ENCODE measurements around the gene USH1C.

USH1C gene

DNA sequence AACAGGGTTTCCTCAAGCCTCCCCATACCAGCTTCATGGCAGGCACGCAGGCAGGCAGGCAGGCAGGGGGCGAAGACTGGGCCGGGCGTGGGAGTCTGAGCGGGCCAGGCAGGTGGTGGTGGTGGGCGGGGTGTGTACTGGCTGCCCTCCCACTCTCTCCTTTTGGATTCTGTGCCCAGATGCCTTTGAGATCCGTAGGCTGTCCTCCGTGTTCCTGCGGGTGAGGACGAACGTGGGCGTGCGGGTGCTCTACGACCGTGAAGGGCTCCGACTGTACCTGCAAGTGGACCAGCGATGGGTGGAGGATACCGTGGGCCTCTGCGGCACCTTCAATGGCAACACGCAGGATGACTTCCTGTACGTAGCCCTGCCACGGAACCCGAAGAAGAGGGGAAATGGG lies 25.8 kb upstream of the USH1C start:
- DNase-seq (ENCODE audit: low read depth): no peak

DNA sequence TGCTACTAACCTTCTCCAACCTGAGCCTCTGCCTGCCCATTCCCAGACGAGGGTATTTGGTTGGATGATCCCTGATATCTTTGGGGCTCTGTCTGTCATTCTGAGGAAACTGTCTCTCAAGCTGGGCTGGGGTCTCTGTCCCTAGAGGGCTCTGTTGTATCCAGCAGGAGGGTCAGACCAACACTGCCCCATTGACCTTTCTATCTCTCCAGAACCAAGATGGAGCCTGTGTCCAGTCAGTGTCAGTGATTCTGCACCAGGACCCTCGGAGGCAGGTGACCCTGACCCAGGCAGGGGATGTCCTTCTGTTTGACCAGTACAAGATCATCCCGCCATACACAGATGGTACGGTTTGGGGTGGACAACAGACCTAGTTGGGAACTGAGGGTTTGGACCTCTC lies 24.7 kb upstream of the USH1C start:
- DNase-seq (ENCODE audit: low read depth): no peak

DNA sequence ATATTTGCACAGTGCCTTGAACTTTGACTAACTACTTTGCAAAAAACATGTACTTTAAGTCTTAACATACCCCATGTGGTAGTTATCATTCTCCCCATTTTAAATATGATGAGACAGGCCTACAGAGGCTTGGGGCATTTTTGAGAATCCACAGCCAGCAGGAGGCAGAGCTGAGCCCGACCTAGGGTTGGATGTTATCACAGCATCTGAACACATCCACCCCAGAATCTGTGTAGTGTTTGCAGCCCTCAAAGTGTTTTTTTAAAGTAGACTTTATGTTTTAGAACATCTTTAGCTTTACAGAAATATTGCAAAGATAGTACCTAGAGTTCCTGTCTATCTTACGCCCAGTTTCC lies 20.4 kb upstream of the USH1C start:
- no peak for DNase-seq (ENCODE audit: low read depth)

DNA sequence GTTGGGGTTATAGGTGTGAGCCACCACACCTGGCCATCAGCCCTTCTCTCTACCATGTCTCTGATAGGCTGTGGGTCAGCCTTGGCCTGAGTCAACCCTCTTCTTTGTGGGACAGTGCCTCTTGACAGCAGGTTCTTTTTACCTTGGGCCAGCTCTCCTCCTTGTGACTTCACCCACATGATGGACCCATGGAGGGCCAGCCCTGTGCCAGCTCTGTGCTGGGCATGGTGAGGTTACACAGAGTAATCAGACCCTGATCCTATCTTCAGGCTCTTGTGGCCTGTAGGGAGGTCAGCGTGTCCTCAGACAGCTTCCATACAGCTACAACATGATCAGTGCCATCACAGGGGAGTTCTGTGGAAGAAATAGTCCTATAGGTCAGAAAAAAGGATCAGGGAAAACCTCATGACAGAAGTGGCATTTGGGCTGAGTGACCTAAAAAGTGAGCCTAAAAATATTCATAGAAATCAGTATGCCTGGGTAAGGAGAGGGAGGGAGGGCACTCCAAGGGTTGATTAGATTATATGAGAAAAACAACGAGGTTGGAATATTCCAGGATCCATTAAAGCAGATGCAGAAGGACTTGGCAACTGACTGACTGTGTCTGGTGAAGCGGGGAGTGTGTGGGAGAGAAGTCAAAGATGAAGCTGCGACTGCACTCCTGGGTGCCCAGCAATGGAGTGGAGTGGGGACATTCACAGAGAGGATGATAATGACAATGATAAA lies 19.9 kb upstream of the USH1C start:
- no peak for DNase-seq (ENCODE audit: low read depth)

DNA sequence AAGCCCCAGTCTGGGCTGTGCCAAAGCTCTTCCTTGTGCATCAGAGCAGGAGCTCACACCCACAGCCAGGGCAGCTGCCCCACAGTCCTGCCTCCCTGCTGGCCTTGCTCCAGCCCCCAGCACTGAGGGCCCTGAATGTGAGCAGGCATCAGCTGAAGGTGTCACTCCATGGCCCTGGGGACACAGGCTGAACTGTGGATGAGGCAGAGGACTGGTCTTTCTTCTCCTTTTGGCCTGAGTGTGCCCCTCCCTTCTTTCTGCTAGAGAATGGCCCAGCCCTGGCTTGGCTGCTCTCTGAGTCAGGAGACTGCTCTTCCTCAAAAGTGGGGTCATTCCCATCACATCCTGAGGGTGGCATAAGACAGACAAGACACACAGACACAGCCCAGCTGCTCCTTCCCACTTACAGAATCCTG lies 19.0 kb upstream of the USH1C start:
- no peak for DNase-seq (ENCODE audit: low read depth)

DNA sequence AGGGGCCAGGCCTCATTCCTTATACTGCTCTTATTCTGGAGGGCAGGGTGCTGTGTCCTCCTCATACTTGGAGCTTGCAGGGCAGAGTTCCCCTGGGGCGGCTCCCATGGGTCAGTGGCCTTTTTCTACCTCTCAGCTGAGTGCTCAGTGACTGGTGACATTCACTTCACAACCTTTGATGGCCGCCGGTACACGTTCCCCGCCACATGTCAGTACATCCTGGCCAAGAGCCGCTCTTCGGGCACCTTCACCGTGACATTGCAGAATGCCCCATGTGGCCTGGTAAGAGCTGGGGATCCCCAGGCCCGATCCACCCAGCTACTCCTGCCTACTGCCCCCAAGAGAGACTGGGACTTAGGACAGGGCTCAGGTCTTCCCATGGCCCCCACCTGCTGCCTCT lies 17.3 kb upstream of the USH1C start:
- no peak for DNase-seq (ENCODE audit: low read depth)

DNA sequence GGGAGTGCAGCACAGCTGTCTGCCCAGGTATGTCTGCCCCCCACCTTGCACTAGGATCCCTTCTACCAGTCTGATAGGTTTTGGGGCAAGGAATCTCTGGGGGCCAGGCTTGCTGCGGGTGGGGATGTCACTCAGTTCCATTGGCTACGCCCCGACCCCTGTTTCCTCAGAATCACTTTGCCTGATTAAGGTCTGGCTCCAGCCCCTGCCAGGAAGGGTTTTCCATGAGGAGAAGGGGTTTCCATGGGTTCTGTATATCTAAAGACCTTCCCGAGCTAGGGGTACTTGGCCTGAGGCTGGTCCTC lies 16.8 kb upstream of the USH1C start:
- no peak for DNase-seq (ENCODE audit: low read depth)

DNA sequence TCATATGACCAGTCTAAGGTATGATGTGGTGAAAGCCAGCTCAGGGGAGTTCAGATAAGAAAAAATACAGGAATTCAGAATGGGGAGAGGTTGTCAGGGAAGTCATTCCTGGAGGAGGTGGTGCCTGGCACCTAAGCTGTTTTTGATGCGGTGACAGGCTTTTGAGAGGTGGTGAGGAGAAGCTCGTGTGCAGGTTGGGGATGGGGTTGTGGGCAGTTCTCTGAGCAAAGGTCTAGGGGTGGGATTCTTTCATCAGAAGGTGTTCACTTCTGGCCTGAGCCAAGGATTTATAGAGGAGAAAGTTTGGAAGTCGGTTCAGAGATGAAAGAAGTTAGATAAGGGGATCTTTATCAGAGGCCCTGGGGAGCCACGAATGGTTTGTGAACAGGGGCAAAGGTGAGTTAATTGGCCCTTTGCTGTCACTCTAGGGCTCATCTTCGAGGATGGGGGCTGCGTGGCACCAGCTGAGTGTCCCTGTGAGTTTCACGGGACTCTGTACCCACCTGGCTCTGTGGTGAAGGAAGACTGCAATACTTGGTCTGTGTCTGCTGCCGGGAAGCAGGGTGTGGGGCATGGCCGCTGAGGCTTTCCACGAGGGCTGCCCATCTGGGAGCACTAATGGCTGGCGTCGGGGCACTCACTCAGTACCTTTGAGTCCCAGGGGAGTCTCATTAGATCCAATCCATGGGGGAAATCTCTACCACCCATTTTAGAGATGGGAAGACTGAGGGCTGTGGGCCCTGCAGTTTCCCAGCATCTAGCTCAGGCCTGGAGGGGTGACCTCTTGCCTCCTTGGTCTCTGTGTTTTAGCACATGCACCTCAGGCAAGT lies 16.3 kb upstream of the USH1C start:
- DNase-seq (ENCODE audit: low read depth): no peak

DNA sequence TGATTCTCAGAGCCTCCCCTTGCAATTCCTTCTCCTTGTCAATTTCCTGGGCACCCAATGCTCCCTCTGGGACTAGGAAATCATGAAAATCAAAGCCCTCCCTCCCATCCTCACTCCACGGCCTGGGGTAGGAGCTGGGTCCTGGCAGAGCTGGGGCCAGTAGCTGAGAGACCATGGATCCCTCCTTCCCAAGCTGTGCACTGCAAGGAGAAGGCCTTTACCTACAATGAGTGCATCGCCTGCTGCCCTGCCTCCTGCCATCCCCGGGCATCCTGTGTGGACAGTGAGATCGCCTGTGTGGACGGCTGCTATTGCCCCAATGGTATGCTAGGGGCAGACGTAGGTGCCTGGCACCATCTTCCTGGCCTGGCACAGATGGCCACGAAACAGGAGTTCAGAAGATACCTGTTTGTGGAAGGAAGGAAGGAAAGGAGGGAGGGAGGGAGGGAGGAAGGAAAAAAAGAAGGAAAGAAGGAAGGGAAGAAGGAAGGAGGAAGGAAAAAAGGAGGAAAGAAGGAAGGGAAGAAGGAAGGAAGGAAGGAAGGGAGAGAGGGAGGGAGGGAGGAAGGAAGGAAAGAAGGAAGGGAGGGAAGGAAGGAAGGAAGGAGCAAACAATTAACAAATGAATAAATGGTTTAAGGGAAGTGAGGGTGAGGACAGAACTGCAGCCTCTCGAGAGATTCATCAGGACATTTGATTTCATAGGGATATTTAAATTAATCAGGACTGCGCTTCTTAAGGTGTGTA lies 15.3 kb upstream of the USH1C start:
- DNase-seq (ENCODE audit: low read depth): no peak

DNA sequence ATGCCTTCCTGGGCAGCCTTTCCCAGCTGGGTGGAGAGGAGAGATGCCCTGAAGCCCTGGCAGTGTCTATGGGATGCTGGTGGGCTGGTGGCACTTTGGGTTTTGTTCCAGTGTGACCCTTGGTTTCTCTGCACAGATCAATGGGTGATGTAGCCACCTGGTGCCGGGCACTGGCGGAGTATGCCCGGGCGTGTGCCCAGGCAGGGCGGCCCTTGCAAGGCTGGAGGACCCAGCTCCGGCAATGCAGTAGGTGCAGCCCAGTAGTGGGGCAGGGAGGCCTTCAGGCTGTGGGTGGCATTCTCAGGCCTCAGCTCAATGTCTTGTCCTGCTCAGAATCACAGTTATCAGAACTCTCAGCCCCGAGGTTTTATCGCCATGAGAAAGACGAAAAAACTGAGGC lies 14.7 kb upstream of the USH1C start:
- DNase-seq (ENCODE audit: low read depth): no peak

DNA sequence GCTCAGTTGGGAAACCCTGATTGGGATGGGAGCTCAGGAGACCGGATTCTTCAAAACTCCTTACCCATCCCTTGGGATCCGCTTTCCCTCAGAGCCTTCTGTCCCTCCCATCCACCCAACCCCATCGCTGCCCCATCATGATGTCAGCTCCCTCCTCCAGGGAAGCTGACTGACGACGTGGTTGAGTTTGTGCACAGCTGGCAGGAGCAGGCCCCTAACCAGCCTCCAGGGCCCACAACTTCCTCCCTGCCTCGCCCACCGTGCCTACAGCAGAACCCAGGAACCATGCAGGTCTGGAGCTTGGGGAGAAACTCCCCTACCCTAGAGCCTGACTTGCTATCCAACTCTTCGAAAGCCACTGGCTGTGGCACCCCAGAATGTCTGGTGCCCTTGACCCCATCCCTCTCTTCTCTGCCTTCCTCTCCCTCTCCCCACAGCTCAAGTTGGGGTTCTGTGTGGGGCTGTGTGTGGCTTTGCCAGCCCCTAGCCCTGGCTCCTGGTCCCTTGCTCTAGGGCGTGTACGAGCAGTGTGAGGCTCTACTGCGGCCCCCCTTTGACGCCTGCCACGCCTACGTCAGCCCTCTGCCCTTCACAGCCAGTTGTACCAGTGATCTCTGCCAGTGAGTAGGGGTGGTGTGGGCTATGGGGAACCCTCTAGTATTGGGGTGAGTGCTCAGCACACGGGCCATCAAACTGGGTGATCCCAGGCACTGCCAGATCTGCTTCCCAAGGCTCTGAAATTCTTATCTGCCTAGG lies 14.0 kb upstream of the USH1C start:
- DNase-seq (ENCODE audit: low read depth): no peak

DNA sequence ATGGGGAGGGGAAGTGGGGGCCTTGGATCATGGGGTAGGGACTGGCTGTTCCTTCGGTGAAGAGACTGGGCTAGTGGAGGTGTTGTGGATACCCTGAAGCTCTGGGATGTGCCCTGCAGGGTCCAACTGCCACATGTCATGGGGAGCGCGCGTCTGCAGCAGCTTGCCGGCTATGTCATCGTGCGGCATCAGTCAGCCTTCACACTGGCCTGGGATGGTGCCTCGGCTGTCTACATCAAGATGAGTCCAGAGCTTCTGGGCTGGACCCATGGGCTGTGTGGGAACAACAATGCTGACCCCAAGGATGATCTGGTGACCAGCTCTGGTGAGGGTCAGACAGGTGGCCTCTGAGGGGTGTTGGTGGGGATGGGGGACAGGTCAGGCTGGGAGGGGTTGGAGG lies 12.8 kb upstream of the USH1C start:
- no peak for DNase-seq (ENCODE audit: low read depth)

DNA sequence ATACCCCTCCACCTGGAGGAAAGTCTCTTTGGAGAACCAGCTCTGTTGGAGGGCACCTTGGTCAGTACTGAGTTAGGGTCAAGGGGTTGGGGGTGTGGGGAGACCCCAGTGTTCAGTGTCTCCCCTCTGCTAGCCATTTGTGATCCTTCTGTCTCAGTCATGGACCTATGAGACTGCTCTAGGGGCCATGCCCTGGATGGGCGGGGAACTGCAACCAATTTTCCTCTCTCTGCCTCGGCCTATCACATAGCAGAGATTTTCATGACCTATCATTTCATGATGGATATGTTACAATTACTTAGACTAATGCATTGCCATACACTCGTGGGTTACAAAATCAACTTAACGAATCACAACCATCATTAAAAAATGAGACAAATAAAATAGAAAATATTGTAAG lies 10.3 kb upstream of the USH1C start:
- DNase-seq (ENCODE audit: low read depth): no peak

DNA sequence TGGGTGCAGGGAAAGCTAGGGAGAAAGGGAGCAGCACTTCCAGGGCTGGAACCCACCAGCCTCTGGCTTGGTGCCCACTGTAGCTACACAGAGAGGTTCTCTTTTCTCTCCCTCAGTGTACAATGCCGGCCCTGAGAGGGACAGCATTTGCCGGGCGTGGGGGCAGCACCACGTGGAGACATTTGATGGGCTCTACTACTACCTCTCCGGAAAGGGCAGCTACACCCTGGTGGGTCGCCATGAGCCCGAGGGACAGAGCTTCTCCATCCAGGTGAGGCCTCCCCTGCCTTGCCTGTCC lies 9.0 kb upstream of the USH1C start:
- no peak for DNase-seq (ENCODE audit: low read depth)

DNA sequence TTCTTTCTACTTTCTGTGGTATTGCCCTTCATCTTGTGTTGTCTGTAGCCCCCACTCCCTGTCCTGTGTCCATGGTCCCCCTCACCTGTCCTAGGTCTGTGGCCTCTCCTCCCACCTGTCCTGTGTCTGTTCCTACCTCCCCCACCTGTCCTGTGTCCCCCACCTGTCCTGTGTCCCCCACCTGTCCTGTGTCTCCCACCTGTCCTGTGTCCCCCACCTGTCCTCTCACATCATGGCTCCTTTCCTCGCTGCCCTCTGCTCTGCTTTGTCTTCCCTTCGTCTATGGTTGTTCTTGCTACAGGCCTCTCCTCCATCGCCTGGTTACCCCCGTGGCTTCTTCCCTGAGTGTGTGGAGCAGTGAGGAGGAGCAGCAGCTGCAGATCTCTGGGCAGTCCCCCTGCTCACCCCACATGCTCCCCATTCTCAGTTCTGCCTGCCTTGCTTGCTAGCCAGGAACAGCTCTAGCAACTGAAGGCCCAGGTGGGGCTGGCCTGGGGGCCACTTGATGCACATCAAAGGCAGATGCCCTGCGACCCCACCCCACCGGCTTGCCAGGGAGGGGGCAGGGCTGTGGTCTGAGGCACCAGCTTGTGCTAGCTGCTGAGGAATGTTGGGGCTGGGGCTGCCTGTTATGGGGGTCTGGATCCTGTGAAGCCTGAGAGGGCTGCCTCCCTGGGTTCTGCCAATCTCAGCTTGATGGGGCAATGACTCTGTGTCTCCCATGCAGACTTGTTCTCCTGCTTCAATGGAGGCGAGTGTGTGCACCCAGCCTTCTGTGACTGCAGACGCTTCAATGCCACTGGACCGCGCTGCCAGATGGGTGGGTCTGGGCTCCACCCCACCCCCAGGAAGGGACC lies 8.4 kb upstream of the USH1C start:
- no peak for DNase-seq (ENCODE audit: low read depth)

DNA sequence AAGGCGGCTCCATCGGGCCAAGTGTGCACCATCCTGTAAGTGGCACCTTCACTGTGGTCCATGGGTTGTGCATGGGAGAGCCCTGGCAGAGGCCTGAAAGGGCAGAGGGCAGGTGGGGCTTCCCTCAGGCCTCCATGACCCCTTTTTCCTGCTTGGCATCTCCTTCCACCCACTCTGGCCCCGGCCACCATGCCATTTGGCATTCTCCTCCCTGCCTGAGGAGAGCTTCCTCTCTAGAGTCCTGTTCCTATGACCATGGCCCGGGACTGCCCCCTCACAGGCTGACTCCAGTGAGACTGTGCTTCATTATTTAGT lies 7.8 kb upstream of the USH1C start:
- no peak for DNase-seq (ENCODE audit: low read depth)

DNA sequence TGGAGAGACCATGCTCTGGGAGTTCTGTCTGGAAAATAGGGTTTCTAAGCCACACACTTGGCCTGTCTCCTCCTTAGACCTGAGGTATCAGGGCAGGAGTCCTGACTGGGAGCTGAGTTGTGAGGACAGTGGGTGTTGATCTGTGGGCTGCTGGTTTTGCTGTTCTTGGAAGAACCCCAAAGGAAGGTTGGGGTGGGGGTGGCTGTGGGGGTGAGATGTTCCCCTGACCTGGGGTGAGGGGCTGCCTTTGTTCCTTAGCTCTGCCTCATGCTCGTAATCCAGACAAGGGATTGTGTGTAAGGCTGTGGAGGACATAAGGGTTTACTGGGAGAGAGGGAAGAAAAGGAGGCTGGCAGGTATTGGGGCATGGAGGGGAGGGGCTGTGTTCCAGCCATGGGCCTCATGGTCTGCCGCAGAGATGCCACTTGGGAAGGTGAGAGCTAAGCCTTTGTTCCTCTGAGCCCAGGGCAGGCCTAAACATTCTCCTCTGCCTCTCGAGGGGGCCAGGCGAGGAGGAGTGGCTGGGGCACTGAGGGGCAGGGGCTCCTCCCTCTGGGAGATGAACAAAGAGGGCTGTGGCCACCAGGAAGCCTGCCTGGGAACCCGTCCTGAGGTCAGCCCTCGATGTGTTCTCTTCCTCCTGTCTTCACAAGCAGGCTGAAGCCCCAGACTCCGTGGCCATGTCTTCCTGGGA lies 7.3 kb upstream of the USH1C start:
- DNase-seq (ENCODE audit: low read depth): no peak

DNA sequence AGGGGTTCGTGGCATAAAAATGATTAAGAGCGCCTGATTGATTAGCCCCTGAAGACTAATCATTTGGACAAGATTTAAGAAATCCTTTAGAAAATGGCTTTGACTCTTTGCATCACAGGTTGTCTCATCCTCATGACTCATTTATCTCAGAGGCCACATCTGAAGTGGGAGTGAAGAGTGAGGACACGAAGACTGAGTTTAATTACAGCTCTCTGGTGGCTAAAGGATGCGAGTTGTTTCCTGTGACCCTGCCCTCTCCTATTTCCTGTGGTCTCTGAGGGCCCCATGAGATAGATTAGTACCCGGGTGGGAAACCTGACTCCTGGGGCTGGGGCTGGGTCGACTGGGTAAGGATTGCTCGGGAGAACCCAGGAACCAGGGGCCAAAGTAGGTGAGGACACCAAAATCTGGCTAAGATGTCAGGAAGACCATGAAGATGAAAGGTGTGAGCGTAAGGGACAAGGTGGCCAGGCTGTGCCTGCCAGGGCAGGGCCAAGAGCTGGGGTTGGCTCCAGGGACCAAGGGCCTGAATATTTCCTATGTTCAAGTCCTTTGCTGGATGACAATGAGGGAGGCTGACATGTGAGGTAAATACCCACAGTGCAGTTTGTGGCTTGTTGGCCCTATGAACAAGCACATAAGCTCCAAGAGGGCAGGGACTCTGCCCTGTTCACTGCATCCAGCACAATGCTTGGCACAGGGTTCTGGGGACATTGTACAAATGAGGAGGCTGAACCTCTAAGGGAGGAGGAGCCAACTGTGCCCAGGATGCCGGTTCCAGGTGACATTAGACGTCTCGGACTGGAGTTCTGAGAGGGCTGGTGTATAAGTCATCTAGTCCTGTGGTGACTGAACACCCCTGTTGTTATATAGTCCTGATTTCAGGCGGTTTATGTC lies 6.5 kb upstream of the USH1C start:
- DNase-seq (ENCODE audit: low read depth): no peak

DNA sequence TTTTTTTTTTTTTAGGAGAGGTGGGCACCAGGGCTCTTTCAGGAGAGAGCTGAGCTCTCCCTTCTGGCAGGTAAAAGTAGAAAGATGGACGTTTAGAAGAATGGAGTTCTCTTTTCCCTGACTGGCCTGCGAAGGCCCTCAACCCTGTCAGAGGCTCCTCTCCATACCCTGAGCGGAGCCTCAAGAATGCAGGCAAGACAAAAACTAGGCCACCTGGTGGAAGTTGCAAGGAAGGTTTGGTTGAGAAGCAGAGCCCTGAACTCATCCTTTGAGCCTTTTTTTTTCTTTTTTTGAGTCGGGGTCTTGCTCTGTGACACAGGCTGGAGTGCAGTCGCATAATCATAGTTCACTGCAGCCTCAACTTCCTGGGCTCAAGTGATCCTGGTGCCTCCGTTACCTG lies 4.2 kb upstream of the USH1C start:
- no peak for DNase-seq (ENCODE audit: low read depth)

DNA sequence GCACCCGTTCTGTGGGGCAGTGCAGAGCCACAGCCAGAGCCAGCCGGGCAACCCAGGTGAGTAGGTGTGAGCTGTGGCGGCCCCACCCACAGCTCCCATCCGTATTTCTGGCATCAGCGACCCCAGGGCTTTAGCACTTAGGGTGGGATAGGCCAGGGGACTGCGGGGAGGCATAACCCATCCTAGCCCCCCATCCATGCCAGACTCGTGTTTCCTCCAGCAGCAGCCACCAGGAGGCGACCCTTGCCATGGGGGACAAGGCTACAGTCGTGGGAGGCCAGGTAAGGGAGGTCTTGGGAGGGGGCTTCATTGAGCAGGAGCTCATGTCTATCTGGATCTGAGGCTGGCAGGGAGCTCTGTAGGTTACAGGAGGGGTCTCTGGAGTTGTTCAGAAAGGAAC lies 3.7 kb upstream of the USH1C start:
- no peak for DNase-seq (ENCODE audit: low read depth)

Measured in non-pigmented ciliary epithelial cell (primary cell).